K562 (cell line): ENCODE results near the gene DHTKD1. TPM values are rescaled to one million over a fixed set of nuclear protein-coding genes. Genes with fewer than 3 reads are reported as not detected.
A peak's percentile ranks its signal among the peaks of the same experiment; 100 is the strongest.

Source experiments
- CBX1 ChIP-seq: sonication (generic); IDR thresholded peaks from 2 replicates; pipeline ENCODE4 v1.6.1; 2016; ENCODE audit warnings: antibody characterized with exemption, low read depth, mild to moderate bottlenecking
- EGR1 ChIP-seq: fragments of 450-650 bp; conservative IDR thresholded peaks from 2 replicates; pipeline ENCODE4 v1.6.1; 2017; ENCODE audit warnings: mild to moderate bottlenecking
- ELF2 ChIP-seq: fragments of 250-450 bp; sonication (Bioruptor Pico); IDR thresholded peaks from 2 replicates; pipeline ENCODE4 v1.5.0; 2021; ENCODE audit warnings: mild to moderate bottlenecking
- HMG20A ChIP-seq: fragments of 450-650 bp; formaldehyde crosslinking; conservative IDR thresholded peaks from 2 replicates; pipeline ENCODE4 v1.4.0; 2020; ENCODE audit warnings: mild to moderate bottlenecking, mixed read lengths
- IFI16 ChIP-seq: fragments of 250-450 bp; sonication (Bioruptor Pico); IDR thresholded peaks from 2 replicates; pipeline ENCODE4 v2.1.2; 2022; ENCODE audit warnings: mild to moderate bottlenecking, inconsistent platforms
- KAT8 ChIP-seq: fragments of 450-650 bp; IDR thresholded peaks from 2 replicates; pipeline ENCODE4 v1.6.1; 2016; ENCODE audit warnings: low read depth, mild to moderate bottlenecking
- KLF10 ChIP-seq: fragments of 250-450 bp; sonication (Bioruptor Pico); IDR thresholded peaks from 2 replicates; pipeline ENCODE4 v1.6.1; 2021; ENCODE audit warnings: matching md5 sums
- MBD2 ChIP-seq: sonication (generic); IDR thresholded peaks from 2 replicates; pipeline ENCODE4 v1.6.1; 2016; ENCODE audit warnings: low read depth, borderline replicate concordance
- NEUROD1 ChIP-seq: fragments of 150-350 bp; IDR thresholded peaks from 2 replicates; pipeline ENCODE4 v1.6.1; 2014; ENCODE audit warnings: borderline replicate concordance, low read length, low read depth; ENCODE audit not compliant: partially characterized antibody
- NR3C1 ChIP-seq: sonication (generic); formaldehyde crosslinking; IDR thresholded peaks from 2 replicates; pipeline ENCODE4 v1.8.1; 2022; ENCODE audit warnings: missing genetic modification reagents
- NRF1 ChIP-seq, 2 experiments: fragments of 450-650 bp; IDR thresholded peaks in 1 of 2; conservative IDR thresholded peaks in 1 of 2; 2 replicates each; pipeline ENCODE4 v1.6.1; 2014; ENCODE audit warnings: mild to moderate bottlenecking in 2 of 2
- SMARCC2 ChIP-seq: fragments of 450-650 bp; IDR thresholded peaks from 2 replicates; pipeline ENCODE4 v1.6.1; 2017; ENCODE audit warnings: antibody characterized with exemption, moderate library complexity, mild to moderate bottlenecking, low read depth
- SNRNP70 ChIP-seq: fragments of 200-400 bp; formaldehyde crosslinking; optimal IDR thresholded peaks from 2 replicates; pipeline ENCODE3; 2017; ENCODE audit warnings: low read depth, low read length
- TRIM24 ChIP-seq, 2 experiments: fragments of 450-650 bp; IDR thresholded peaks; 2 replicates each; pipeline ENCODE4 v1.6.1; 2016
- YY1 ChIP-seq, 3 experiments: IDR thresholded peaks; 2 replicates each; pipeline ENCODE4 v1.6.1; 2011; ENCODE audit warnings: low read length in 2 of 3, mild to moderate bottlenecking in 2 of 3, moderate library complexity in 2 of 3, borderline replicate concordance in 1 of 3, control low read depth in 1 of 3, low read depth in 1 of 3; ENCODE audit not compliant: insufficient read depth in 3 of 3, insufficient replicate concordance in 2 of 3, control insufficient read depth in 1 of 3, insufficient read length in 1 of 3; ENCODE audit errors: extremely low read depth in 1 of 3
- polyA plus RNA-seq, 8 experiments: library from polyadenylated mRNA; depleted of rRNA in 4 of 8; stranded (reverse) in 5 of 8; unstranded in 3 of 8; fragments of >200 nt; fragmentation: Nextera tagmentation in 2 of 8; fragmentation: Illumina TruSeq in 1 of 8; extraction: Ambion mirVana in 2 of 8; extraction: Trizol in 1 of 8; gene quantifications; 2 replicates each; pipeline versions ENCODE4 v1.2.1 to v1.2.3, GENCODE V29; 2011 to 2014; ENCODE audit warnings: inconsistent platforms in 1 of 8, missing spikeins in 1 of 8
- total RNA-seq, 7 experiments: library from RNA; depleted of rRNA in 6 of 7; stranded (reverse); fragments of >200 nt in 6 of 7; fragmentation: Illumina TruSeq in 2 of 7; extraction: Trizol in 2 of 7; gene quantifications; 2 replicates each; pipeline versions ENCODE4 v1.2.1 to v1.2.3, GENCODE V29; 2011 to 2021; ENCODE audit warnings: low replicate concordance in 1 of 7
- TF ChIP-seq, protein P1 (sequence below): fragments of 450-650 bp; formaldehyde crosslinking; IDR thresholded peaks from 2 replicates; pipeline ENCODE4 v1.4.0; 2020; ENCODE audit warnings: mild to moderate bottlenecking, moderate library complexity
- TF ChIP-seq, protein P2 (sequence below): fragments of 250-450 bp; sonication (Bioruptor Pico); IDR thresholded peaks from 2 replicates; pipeline ENCODE4 v1.8.0; 2021; ENCODE audit warnings: borderline replicate concordance, mild to moderate bottlenecking, moderate library complexity; ENCODE audit not compliant: poor library complexity, severe bottlenecking
- TF ChIP-seq, protein P3 (sequence below): sonication (generic); formaldehyde crosslinking; IDR thresholded peaks from 2 replicates; pipeline ENCODE4 v1.8.0; 2022; ENCODE audit warnings: missing genetic modification reagents, mild to moderate bottlenecking, borderline replicate concordance
- TF ChIP-seq, protein P4 (sequence below): fragments of 250-450 bp; sonication (Bioruptor Pico); IDR thresholded peaks from 2 replicates; pipeline ENCODE4 v1.5.0; 2020; ENCODE audit warnings: mild to moderate bottlenecking
- TF ChIP-seq, protein P5 (sequence below): fragments of 450-650 bp; conservative IDR thresholded peaks from 2 replicates; pipeline ENCODE4 v1.6.1; 2016; ENCODE audit warnings: missing genetic modification characterization, low read depth, mild to moderate bottlenecking, control low read depth, missing compliant biosample characterization

Gene DHTKD1
- total and polyA plus RNA-seq, 9 of the 15 experiments (the other 6 are each of a cell fraction or from before 2014, with no cell fraction given): 3.1 to 19.7 (median 6.8) TPM

DNA sequence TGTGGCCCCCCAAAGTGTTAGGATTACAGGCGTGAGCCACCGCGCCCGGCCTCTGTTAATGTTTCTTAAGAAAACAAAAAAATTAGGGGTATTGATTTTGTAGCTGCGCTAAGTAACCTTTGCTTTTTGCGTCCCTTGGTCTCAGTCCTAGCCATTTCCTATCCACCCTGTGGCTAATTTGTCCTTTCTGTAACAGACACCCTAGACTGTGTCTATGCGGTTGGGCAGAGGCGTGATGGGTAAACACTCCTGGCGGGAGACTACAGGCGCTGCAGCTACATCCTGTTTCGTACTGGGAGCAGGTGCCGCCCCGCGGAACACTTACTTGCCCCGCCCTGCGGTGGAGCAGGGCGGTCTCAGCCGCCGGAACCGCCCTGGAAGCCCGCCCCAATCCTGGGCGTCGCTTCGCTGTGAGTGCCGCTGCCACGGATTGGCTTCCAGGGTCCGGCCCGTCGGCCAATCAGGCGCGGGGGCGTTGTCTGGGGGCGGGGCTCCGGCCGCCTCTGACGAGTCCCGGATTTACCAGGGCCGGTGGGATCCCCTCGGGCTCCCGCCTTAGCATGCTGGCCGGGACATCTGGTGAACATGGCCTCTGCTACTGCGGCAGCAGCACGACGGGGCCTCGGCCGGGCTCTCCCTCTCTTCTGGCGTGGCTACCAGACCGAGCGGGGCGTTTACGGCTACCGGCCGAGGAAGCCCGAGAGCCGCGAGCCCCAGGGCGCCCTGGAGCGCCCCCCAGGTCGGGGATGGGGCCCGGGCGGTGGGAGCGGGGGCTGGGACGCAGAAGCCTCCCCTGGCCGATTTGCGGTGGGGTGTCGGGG, at the start of gene DHTKD1 (continued):
- TF ChIP-seq SMARCC2 (no peak; the same call in 1 of the 2 replicates), TRIM24 (IDR thresholded peaks at IDR 0.05) (peak in 1 of 2 experiments; percentile 76; a peak in 2 of 4 replicates), NR3C1 (CRISPR knock-in tag) (no peak), MBD2 (no peak), HMG20A (CRISPR knock-in tag) (no peak), CBX1 (0 out of 2 replicates have a peak, but pooled peaks have one; percentile 63), NRF1 (conservative IDR thresholded peaks at IDR 0.05 in 1 of 2, IDR thresholded peaks at IDR 0.05 in 1 of 2) (peak; percentile 79 to 82), KLF10 (CRISPR knock-in tag) (no peak), IFI16 (CRISPR knock-in tag) (no peak), KAT8 (no peak), SNRNP70 (no peak), NEUROD1 (no peak), ELF2 (no peak), EGR1 (peak; percentile 53), YY1 (IDR thresholded peaks at IDR 0.05; ENCODE audit: borderline replicate concordance in 1 of 3, control insufficient read depth in 1 of 3, extremely low read depth in 1 of 3, insufficient read depth in 3 of 3, insufficient read length in 1 of 3, insufficient replicate concordance in 2 of 3, low read depth in 1 of 3, low read length in 2 of 3) (peak in 1 of 3 experiments; percentile 76)
- TF ChIP-seq, protein P1, sequence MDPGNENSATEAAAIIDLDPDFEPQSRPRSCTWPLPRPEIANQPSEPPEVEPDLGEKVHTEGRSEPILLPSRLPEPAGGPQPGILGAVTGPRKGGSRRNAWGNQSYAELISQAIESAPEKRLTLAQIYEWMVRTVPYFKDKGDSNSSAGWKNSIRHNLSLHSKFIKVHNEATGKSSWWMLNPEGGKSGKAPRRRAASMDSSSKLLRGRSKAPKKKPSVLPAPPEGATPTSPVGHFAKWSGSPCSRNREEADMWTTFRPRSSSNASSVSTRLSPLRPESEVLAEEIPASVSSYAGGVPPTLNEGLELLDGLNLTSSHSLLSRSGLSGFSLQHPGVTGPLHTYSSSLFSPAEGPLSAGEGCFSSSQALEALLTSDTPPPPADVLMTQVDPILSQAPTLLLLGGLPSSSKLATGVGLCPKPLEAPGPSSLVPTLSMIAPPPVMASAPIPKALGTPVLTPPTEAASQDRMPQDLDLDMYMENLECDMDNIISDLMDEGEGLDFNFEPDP (CRISPR knock-in tag): no peak
- TF ChIP-seq, protein P2, sequence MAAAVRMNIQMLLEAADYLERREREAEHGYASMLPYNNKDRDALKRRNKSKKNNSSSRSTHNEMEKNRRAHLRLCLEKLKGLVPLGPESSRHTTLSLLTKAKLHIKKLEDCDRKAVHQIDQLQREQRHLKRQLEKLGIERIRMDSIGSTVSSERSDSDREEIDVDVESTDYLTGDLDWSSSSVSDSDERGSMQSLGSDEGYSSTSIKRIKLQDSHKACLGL (CRISPR knock-in tag): no peak
- TF ChIP-seq, protein P3, sequence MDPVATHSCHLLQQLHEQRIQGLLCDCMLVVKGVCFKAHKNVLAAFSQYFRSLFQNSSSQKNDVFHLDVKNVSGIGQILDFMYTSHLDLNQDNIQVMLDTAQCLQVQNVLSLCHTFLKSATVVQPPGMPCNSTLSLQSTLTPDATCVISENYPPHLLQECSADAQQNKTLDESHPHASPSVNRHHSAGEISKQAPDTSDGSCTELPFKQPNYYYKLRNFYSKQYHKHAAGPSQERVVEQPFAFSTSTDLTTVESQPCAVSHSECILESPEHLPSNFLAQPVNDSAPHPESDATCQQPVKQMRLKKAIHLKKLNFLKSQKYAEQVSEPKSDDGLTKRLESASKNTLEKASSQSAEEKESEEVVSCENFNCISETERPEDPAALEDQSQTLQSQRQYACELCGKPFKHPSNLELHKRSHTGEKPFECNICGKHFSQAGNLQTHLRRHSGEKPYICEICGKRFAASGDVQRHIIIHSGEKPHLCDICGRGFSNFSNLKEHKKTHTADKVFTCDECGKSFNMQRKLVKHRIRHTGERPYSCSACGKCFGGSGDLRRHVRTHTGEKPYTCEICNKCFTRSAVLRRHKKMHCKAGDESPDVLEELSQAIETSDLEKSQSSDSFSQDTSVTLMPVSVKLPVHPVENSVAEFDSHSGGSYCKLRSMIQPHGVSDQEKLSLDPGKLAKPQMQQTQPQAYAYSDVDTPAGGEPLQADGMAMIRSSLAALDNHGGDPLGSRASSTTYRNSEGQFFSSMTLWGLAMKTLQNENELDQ (CRISPR knock-in tag): no peak
- TF ChIP-seq, protein P4, sequence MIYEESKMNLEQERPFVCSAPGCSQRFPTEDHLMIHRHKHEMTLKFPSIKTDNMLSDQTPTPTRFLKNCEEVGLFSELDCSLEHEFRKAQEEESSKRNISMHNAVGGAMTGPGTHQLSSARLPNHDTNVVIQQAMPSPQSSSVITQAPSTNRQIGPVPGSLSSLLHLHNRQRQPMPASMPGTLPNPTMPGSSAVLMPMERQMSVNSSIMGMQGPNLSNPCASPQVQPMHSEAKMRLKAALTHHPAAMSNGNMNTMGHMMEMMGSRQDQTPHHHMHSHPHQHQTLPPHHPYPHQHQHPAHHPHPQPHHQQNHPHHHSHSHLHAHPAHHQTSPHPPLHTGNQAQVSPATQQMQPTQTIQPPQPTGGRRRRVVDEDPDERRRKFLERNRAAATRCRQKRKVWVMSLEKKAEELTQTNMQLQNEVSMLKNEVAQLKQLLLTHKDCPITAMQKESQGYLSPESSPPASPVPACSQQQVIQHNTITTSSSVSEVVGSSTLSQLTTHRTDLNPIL (CRISPR knock-in tag): no peak
- TF ChIP-seq, protein P5, sequence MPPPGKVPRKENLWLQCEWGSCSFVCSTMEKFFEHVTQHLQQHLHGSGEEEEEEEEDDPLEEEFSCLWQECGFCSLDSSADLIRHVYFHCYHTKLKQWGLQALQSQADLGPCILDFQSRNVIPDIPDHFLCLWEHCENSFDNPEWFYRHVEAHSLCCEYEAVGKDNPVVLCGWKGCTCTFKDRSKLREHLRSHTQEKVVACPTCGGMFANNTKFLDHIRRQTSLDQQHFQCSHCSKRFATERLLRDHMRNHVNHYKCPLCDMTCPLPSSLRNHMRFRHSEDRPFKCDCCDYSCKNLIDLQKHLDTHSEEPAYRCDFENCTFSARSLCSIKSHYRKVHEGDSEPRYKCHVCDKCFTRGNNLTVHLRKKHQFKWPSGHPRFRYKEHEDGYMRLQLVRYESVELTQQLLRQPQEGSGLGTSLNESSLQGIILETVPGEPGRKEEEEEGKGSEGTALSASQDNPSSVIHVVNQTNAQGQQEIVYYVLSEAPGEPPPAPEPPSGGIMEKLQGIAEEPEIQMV (tag): no peak
